Umbilical cord (tissue), 2 donors: Measurements from ENCODE around the gene TMEM106B. TPM values are rescaled to one million over a fixed set of nuclear protein-coding genes. Genes with fewer than 3 reads are reported as not detected.
"Not testable (repeated sequence)": the region's sequence is repeated elsewhere in the genome, so short reads cannot be mapped to it uniquely, and the experiment has no call there.

Experiments used
- DNase-seq: peaks from one replicate; pipeline ENCODE4 v3.0.0-alpha.2; 2015; ENCODE audit warnings: low spot score
- total RNA-seq: library from RNA; depleted of rRNA; stranded (reverse); fragments of >200 nt; gene quantifications from one replicate; pipeline ENCODE4 v1.2.3, GENCODE V29; 2014; ENCODE audit warnings: low replicate concordance; ENCODE audit not compliant: insufficient read depth

Gene TMEM106B
- total RNA-seq: 77.5 TPM

- peak; percentile 99 for DNase-seq
Measured at GRCh38 chr7:12211054-12211710, at the start of gene TMEM106B. Gene TMEM106B (plus strand): TSS chr7:12211294. CDS start chr7:12214811, 3,517 bp downstream.

- no peak for DNase-seq
Measured at GRCh38 chr7:12162415-12163113, 48.5 kb upstream of the TMEM106B start.

- not testable (repeated sequence) for DNase-seq
Measured at GRCh38 chr7:12168065-12168464, 43.0 kb upstream of the TMEM106B start.

GRCh38 chr7:12169981-12170820, 40.9 kb upstream of the TMEM106B start:
- DNase-seq: not testable (repeated sequence)

- no peak for DNase-seq
Measured at GRCh38 chr7:12173671-12174070, 37.4 kb upstream of the TMEM106B start.

GRCh38 chr7:12174931-12175330, 36.2 kb upstream of the TMEM106B start:
- DNase-seq: no peak

GRCh38 chr7:12178317-12178716, 32.8 kb upstream of the TMEM106B start:
- no peak for DNase-seq

- no peak for DNase-seq
Measured at GRCh38 chr7:12194426-12194825, 16.7 kb upstream of the TMEM106B start.

GRCh38 chr7:12196386-12196785, 14.7 kb upstream of the TMEM106B start:
- no peak for DNase-seq

- DNase-seq: no peak
Measured at GRCh38 chr7:12199363-12199762, 11.7 kb upstream of the TMEM106B start.

- no peak for DNase-seq
Measured at GRCh38 chr7:12207046-12207445, 4.0 kb upstream of the TMEM106B start.

GRCh38 chr7:12209221-12209620, 1.9 kb upstream of the TMEM106B start:
- DNase-seq: no peak

- DNase-seq: no peak
Measured at GRCh38 chr7:12210179-12211053, 678 bp upstream of the TMEM106B start.

- DNase-seq: peak; percentile 50
Measured at GRCh38 chr7:12211711-12212485, 804 bp downstream of the TMEM106B start.

- no peak for DNase-seq
Measured at GRCh38 chr7:12217311-12217710, 6.2 kb downstream of the TMEM106B start.

GRCh38 chr7:12220389-12221046, 9.4 kb downstream of the TMEM106B start:
- DNase-seq: no peak

GRCh38 chr7:12221414-12221813, 10.3 kb downstream of the TMEM106B start:
- no peak for DNase-seq

GRCh38 chr7:12222889-12223579, 11.9 kb downstream of the TMEM106B start:
- DNase-seq: no peak

- not testable (repeated sequence) for DNase-seq
Measured at GRCh38 chr7:12225017-12225416, 13.9 kb downstream of the TMEM106B start.
